Activated CD4-positive, alpha-beta memory T cell treated with anti-CD3 and anti-CD28 coated beads, Interleukin-2, amount 10 ng/mL, durations not matched to agents 7 days and 5 days (primary cell): ENCODE data around the gene EYA2. TPM values are rescaled to one million over a fixed set of nuclear protein-coding genes. Genes with fewer than 3 reads are reported as not detected.
"Not testable (repeated sequence)": the region's sequence is repeated elsewhere in the genome, so short reads cannot be mapped to it uniquely, and the experiment has no call there.

Source experiments
- CTCF ChIA-PET: fragments of 350-600 bp; sonication (Branson Sonifier 250); formaldehyde crosslinking; loops from one replicate; lab custom pipeline; 2021; ENCODE audit warnings: antibody characterized with exemption, inconsistent platforms; lab: Charles Lee
- POLR2A ChIA-PET: fragments of 350-600 bp; sonication (Branson Sonifier 250); formaldehyde crosslinking; loops from one replicate; lab custom pipeline; 2021; ENCODE audit warnings: antibody characterized with exemption; lab: Charles Lee
- DNase-seq: peaks from one replicate; pipeline ENCODE4 v3.0.0-alpha.2; 2020
- H3K27ac Mint-ChIP-seq: one replicate; pipeline ENCODE4 v1.8.0; 2021; ENCODE audit warnings: mild to moderate bottlenecking, mixed read lengths
- H3K27me3 Mint-ChIP-seq: one replicate; pipeline ENCODE4 v1.8.0; 2021; ENCODE audit warnings: mixed read lengths
- H3K36me3 Mint-ChIP-seq: one replicate; pipeline ENCODE4 v1.8.0; 2021; ENCODE audit warnings: low read depth, mixed read lengths
- H3K4me1 Mint-ChIP-seq: one replicate; pipeline ENCODE4 v1.8.0; 2021; ENCODE audit warnings: mixed read lengths
- H3K4me3 Mint-ChIP-seq: one replicate; pipeline ENCODE4 v1.8.0; 2021; ENCODE audit warnings: mild to moderate bottlenecking, mixed read lengths
- H3K9me3 Mint-ChIP-seq: one replicate; pipeline ENCODE4 v1.8.0; 2021; ENCODE audit warnings: mixed read lengths
- total RNA-seq, 2 experiments: library from RNA; stranded (reverse); gene quantifications; one replicate each; pipeline ENCODE4 v1.2.3, GENCODE V29; 2021

The EYA2 gene
- total RNA-seq, 2 experiments from 2014 or later, result 0.15 to 0.28 TPM

DNA sequence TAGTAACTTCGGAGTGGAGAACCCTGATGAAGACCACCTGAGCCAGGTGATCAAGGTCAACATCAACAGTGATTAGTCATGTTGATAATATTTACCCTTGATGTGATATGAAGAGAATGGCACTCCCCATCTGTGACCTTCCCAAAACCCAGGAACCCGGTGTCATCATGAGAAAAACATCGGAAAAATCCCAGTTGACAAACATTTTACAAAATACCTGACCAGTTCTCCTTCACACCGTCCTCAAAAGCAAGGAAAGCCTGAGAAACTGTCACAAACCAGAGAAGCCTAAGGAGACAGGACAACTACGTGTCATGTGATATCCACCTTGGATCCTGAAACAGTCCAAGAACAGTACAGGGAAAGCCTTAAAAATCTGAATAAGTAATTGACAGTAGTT is 264.5 kb downstream of the EYA2 start:
- no peak for DNase-seq
- H3K4me3 Mint-ChIP-seq, result no peak overlapping the region

DNA sequence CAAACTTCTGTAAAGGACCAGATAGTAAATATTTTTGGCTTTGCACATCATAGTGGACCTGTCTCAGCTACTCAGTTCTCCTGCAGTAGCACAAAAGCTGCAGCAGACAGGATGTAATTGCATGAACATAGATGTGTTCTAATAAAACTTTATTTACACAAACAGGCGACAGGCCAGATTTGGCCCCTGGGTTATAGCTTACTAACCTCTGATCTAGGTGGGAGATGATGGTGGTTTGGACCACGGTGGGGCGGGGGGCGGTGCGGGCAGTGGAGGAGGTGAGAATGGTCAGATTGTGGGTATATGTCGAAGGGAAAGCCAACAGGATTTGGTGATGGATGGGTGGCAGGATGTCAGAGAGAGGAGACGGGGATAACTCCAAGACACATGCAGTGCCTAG is 265.6 kb downstream of the EYA2 start:
- Mint-ChIP-seq H3K36me3 (no peaks in the 10 kb centered on the region), H3K9me3 (no peaks in the 10 kb centered on the region), H3K4me1 (no peaks in the 10 kb centered on the region), H3K4me3 (no peak overlapping the region), H3K27me3 (peaks cover 10% of the 10 kb centered on the region), H3K27ac (no peak overlapping the region)
- ChIA-PET POLR2A (no interaction called here), CTCF (no interaction called here)
- DNase-seq, result no peak

More for the DNA sequence above, 264.5 kb downstream of the EYA2 start:
- ChIA-PET CTCF (no interaction called here), POLR2A (no interaction called here)
- Mint-ChIP-seq H3K27me3 (peaks cover 10% of the 10 kb centered on the region), H3K4me1 (no peaks in the 10 kb centered on the region), H3K36me3 (no peaks in the 10 kb centered on the region), H3K9me3 (no peaks in the 10 kb centered on the region), H3K27ac (no peak overlapping the region)

- no peaks in the 10 kb centered on the region for H3K9me3 Mint-ChIP-seq
- DNase-seq, result no peak
- H3K36me3 Mint-ChIP-seq, result no peaks in the 10 kb centered on the region
- no peak overlapping the region for H3K27ac Mint-ChIP-seq
- H3K4me1 Mint-ChIP-seq, result no peaks in the 10 kb centered on the region
- H3K4me3 Mint-ChIP-seq, result no peak overlapping the region
- POLR2A ChIA-PET, result no interaction called here
- CTCF ChIA-PET, result no interaction called here
- peaks cover 10% of the 10 kb centered on the region for H3K27me3 Mint-ChIP-seq
These were observed 266.3 kb downstream of the EYA2 start for GRCh38 chr20:47160992-47161391.

- Mint-ChIP-seq H3K4me1 (no peaks in the 10 kb centered on the region), H3K27ac (no peak overlapping the region), H3K36me3 (no peaks in the 10 kb centered on the region), H3K9me3 (no peaks in the 10 kb centered on the region), H3K27me3 (peaks cover 8% of the 10 kb centered on the region), H3K4me3 (no peak overlapping the region)
- ChIA-PET POLR2A (no interaction called here), CTCF (no interaction called here)
- no peak for DNase-seq
These were observed 266.8 kb downstream of the EYA2 start for GRCh38 chr20:47161411-47161810.

GRCh38 chr20:47164140-47164539 is 269.5 kb downstream of the EYA2 start:
- Mint-ChIP-seq H3K4me3 (no peak overlapping the region), H3K27ac (no peak overlapping the region), H3K27me3 (peaks cover 9% of the 10 kb centered on the region), H3K4me1 (no peaks in the 10 kb centered on the region), H3K36me3 (no peaks in the 10 kb centered on the region), H3K9me3 (no peaks in the 10 kb centered on the region)
- POLR2A ChIA-PET, result no interaction called here
- DNase-seq, result no peak
- CTCF ChIA-PET, result interaction anchor here (1.0 kb wide), 1 partner anchor 32 kb away, joined by 3 read pairs; no protein-coding TSS in a partner anchor

GRCh38 chr20:47165376-47165865 is 270.8 kb downstream of the EYA2 start:
- Mint-ChIP-seq H3K36me3 (no peaks in the 10 kb centered on the region), H3K9me3 (no peaks in the 10 kb centered on the region), H3K4me3 (no peak overlapping the region), H3K27me3 (peaks cover 12% of the 10 kb centered on the region), H3K27ac (no peak overlapping the region), H3K4me1 (no peaks in the 10 kb centered on the region)
- CTCF ChIA-PET, result no interaction called here
- POLR2A ChIA-PET, result no interaction called here
- DNase-seq, result no peak

DNA sequence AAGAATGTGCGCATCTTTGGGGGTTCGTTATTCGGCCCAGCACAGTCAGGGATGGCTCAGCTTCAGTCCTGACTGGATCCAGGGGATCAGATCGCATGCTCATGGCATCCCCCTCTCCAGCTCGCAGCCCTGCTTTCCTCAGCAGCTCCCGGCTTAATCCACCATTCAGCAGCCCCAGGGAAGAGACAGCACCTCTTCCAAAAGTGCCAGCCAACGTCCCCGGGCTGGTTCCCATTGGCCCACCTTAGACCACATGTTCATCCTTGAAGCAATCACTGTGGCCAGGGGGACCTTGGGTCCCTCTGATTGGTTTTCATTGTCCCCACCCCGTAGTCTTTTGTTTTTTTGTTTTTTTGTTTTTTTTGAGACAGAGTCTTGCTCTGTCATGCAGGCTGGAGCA is 273.2 kb downstream of the EYA2 start:
- ChIA-PET POLR2A (no interaction called here), CTCF (no interaction called here)
- DNase-seq, result no peak
- H3K9me3 Mint-ChIP-seq, result no peaks in the 10 kb centered on the region
- no peak overlapping the region for H3K27ac Mint-ChIP-seq
- H3K4me1 Mint-ChIP-seq, result no peaks in the 10 kb centered on the region
- peaks cover 23% of the 10 kb centered on the region for H3K27me3 Mint-ChIP-seq
- no peaks in the 10 kb centered on the region for H3K36me3 Mint-ChIP-seq
- no peak overlapping the region for H3K4me3 Mint-ChIP-seq

DNA sequence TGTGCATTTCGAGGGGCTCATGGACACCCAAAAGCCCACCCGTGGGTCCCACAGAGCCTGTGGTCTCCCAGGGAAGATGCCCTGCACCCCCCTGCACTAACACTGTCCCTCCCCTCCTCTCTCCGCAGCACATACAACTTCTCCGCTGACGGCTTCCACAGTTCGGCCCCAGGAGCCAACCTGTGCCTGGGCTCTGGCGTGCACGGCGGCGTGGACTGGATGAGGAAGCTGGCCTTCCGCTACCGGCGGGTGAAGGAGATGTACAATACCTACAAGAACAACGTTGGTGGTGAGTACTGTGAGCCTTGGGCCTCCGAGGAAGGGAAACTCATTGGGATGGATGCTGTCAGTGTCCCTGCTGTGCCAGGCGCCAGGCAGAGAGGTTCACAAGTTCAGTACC is 277.9 kb downstream of the EYA2 start:
- ChIA-PET CTCF (no interaction called here), POLR2A (no interaction called here)
- no peaks in the 10 kb centered on the region for H3K36me3 Mint-ChIP-seq
- H3K27ac Mint-ChIP-seq, result no peak overlapping the region
- H3K9me3 Mint-ChIP-seq, result no peaks in the 10 kb centered on the region
- no peaks in the 10 kb centered on the region for H3K4me1 Mint-ChIP-seq
- H3K27me3 Mint-ChIP-seq, result peaks cover 32% of the 10 kb centered on the region
- H3K4me3 Mint-ChIP-seq, result no peak overlapping the region
- DNase-seq, result no peak

DNA sequence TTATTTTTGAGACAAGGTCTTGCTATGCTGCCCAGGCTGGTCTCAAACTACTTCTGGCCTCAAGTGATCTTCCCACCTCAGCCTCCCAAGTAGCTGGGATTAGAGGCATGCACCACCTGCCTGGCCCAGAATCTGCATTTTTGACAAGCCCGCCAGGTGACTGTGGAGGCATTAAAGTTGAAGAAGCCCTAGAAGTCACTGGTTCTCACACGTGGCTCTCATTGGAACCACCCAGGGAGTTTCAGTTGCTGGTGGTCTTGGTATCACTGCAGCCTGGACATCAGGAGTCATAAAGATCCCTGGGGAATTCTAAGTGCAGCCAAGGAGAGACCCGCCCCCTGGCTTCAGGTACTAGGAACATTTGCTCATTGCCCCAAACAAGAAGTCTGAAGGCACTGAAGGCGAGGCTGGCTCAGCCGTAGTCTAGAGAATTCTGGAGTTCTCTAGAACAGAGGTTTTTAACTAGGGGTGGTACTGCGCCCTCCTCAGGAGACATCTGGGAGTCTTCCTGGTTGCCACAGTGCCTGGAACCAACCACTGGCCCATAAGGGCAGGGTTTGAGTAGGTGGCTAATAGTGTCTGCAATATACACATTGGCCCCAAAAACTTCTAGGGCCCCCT is 279.1 kb downstream of the EYA2 start:
- Mint-ChIP-seq H3K27ac (no peak overlapping the region), H3K4me1 (no peaks in the 10 kb centered on the region), H3K36me3 (no peaks in the 10 kb centered on the region), H3K9me3 (no peaks in the 10 kb centered on the region), H3K27me3 (peaks cover 28% of the 10 kb centered on the region), H3K4me3 (no peak overlapping the region)
- POLR2A ChIA-PET, result no interaction called here
- CTCF ChIA-PET, result interaction anchor here (0.7 kb wide), 1 partner anchor 525 kb away, joined by 3 read pairs; no protein-coding TSS in a partner anchor
- no peak for DNase-seq

DNA sequence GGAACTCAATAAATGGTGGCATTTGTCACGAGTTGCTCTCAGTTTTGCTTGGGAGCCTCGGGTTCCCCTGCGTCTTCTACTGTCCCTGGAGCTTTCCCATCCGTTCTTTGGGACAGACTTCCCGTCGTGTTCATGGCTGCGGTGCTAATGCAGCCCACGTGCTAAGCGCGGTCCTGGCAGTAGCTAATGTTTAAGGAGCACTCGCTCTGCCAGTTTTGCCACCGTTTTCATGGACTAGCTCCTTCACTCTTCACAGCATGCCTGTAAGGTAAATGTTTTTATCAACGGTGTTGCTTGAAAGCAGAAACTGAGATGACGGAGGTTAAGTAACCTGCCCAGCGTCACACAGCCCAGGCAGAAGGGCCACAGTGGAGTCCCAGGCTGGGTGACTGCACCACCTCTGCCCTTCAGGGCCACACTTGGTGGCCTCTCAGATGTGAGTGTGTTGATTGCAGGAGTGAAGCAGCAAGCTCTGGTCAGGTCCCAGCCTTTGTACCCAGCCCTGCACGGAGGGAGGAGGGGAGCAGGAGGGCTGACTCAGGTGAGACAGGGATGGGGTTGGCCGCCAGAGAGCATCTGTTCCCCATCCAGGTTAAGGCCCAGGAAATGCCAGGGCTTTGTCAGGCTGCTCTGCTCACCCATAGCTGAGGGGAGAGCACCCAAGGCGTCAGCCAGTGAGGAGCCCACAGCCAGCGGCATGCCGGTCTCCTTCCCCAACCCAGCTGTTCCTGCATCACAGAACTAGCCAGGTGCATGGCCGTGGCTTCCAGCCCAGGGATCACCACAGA is 280.0 kb downstream of the EYA2 start:
- Mint-ChIP-seq H3K4me3 (no peak overlapping the region), H3K27ac (no peak overlapping the region), H3K4me1 (no peaks in the 10 kb centered on the region), H3K27me3 (peaks cover 21% of the 10 kb centered on the region), H3K9me3 (no peaks in the 10 kb centered on the region), H3K36me3 (no peaks in the 10 kb centered on the region)
- ChIA-PET CTCF (interaction anchor here (1.0 kb wide), 2 partner anchors 15 to 422 kb away, joined by 3 read pairs; no protein-coding TSS in a partner anchor), POLR2A (no interaction called here)
- DNase-seq, result no peak

GRCh38 chr20:47175493-47175892 is 280.9 kb downstream of the EYA2 start:
- Mint-ChIP-seq H3K4me1 (no peaks in the 10 kb centered on the region), H3K4me3 (no peak overlapping the region), H3K36me3 (no peaks in the 10 kb centered on the region), H3K27me3 (peaks cover 21% of the 10 kb centered on the region), H3K9me3 (no peaks in the 10 kb centered on the region), H3K27ac (no peak overlapping the region)
- DNase-seq, result no peak
- POLR2A ChIA-PET, result no interaction called here
- CTCF ChIA-PET, result interaction anchor here (1.0 kb wide), 2 partner anchors 14 to 423 kb away, joined by 3 read pairs; no protein-coding TSS in a partner anchor

DNA sequence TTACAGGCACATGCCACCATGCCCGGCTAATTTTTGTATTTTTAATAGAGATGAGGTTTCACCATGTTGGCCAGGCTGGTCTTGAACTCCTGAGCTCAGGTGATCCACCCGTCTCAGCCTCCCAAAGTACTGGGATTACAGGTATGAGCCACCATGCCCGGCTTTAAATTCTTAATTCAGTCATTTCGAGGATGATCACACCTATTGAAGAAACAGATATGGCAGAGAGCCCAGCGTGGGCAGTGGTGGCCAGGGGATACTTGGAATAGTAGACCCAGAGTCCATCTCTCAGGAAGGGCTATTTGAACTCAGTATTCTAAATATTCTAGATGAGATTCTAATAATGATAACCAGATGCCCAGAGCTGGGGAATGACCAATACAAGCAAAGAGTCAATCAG is 281.6 kb downstream of the EYA2 start:
- H3K27ac Mint-ChIP-seq, DNase-seq, POLR2A ChIA-PET, H3K4me3 Mint-ChIP-seq, H3K36me3 Mint-ChIP-seq, H3K9me3 Mint-ChIP-seq, H3K4me1 Mint-ChIP-seq: not testable (repeated sequence)
- CTCF ChIA-PET, result interaction anchor here (0.7 kb wide), 1 partner anchor 779 kb away, joined by 4 read pairs; no protein-coding TSS in a partner anchor
- H3K27me3 Mint-ChIP-seq, result peaks cover 14% of the 10 kb centered on the region

DNA sequence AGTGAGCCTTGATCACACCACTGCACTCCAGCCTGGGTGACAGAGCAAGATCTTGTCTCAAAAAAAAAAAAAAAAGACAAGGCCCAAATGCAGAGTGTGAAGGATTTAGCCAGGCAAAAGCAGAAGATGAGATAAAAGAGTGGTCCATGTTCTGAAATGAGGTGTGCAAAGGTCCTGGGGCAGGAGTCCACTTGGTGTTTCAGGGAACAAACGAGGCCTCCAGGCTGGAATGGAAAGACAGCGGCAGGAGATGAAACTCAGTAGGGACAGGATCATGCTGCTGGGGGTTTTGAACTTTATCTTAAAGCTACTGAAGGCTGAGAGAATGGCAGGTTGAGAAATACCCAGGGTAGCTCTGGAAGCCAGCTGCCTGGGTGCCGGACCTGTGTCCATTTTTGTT is 283.6 kb downstream of the EYA2 start:
- Mint-ChIP-seq H3K4me1 (peaks cover 2% of the 10 kb centered on the region), H3K27me3 (peaks cover 10% of the 10 kb centered on the region), H3K9me3 (no peaks in the 10 kb centered on the region), H3K27ac (no peak overlapping the region), H3K4me3 (no peak overlapping the region), H3K36me3 (no peaks in the 10 kb centered on the region)
- no peak for DNase-seq
- ChIA-PET CTCF (no interaction called here), POLR2A (no interaction called here)
